Measurements from ENCODE around the gene CRACR2A.
A peak's percentile ranks its signal among the peaks of the same experiment; 100 is the strongest.

The CRACR2A gene, protein sequence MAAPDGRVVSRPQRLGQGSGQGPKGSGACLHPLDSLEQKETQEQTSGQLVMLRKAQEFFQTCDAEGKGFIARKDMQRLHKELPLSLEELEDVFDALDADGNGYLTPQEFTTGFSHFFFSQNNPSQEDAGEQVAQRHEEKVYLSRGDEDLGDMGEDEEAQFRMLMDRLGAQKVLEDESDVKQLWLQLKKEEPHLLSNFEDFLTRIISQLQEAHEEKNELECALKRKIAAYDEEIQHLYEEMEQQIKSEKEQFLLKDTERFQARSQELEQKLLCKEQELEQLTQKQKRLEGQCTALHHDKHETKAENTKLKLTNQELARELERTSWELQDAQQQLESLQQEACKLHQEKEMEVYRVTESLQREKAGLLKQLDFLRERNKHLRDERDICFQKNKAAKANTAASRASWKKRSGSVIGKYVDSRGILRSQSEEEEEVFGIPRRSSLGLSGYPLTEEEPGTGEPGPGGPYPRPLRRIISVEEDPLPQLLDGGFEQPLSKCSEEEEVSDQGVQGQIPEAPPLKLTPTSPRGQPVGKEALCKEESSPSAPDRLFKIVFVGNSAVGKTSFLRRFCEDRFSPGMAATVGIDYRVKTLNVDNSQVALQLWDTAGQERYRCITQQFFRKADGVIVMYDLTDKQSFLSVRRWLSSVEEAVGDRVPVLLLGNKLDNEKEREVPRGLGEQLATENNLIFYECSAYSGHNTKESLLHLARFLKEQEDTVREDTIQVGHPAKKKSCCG

DNA sequence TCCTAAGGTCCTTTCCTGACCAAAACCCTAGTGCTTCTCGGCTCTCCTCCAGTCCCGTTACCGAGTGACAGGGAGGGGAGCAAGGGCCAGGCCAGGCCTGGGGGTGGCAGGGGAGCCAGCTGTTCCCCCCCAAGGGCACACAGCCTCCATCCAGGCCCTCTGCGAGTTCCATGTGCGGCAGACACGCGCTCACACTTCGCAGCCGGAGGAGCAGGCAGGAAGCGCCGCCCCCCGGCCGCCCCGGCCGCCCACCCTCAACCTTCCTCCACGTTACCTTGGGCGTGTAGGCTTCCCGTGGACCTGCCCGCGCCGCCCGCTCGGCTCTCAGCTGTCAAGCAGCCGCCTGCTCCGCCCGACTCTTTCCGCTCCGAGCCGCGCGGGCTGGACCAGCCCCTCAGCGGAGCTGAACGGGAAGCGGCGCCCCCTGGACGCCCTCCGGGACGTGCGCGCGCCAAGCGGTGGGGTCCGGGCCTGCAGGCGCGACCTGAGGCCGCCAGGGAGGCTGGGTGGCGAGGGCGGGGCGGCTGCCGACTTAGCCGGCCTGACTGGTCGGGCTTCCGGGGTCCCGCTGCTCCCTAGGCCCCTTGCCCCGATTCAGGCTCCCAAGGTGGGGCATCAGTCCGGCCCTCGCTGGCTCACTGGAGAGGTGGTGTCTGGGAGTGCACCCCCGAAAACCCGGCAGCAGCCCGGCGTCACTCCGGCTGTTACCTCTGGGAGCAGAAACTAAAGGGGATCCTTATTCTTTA, at the start of gene CRACR2A:
CRACR2A (minus strand) TSS at position 369 of the 746 bp plus-strand sequence. CDS start 56,110 bp downstream, outside the sequence.
- peak; percentile 85 for DNase-seq

DNA sequence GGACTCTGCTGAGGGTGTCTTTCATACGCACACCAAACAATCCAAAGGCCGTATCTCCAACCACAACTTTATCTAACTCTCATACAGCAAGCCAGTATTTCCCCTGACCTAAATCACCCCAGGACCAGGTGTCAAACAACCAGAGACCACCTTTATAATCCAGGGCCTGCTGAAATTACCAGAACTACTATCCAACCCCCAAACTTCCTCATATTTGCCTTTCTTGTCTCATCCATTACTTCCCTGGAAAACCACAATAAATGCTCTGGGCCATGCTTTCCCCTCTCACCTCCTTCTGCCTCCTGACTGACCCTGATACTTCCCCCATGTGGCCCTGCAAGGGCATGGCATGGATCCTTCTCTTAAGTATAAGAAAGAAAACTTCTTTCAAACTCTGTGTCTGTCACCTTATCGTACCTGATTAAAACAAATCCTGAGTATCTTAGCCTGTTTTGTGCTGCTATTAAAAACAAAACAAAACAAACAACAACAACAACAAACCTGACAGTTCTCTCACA, 44.7 kb upstream of the CRACR2A start:
- no peak for DNase-seq

DNA sequence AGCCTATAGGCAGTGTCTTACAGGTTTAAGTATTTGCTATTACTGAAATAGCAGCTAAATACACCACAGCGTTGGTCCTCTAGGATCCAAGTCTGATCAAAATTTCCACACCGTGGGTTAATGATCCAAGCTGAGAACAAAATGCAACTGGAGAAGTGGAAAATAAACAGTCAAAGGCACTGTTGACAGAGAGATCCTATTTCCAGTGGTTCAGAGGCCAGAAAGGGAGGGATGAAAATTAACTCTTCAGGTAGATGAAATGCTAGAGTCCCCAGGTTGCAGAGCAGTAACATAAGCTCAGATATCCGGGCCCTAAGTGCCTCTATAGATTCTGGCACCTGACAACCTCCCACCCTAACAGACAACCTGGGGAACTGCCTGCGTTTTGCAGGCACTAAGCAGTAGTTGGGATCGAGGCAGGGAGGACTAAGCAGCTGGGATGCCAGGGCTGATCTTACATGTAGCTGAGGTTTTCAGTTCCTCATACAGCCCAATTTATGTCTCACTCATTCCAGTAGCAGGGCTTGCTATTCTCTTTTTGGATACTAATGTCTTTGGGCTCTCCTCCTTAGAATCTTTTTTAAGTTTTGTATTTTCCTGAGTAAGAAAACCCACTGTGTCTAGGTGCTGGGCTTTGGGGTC, 42.7 kb upstream of the CRACR2A start:
- no peak for DNase-seq

DNA sequence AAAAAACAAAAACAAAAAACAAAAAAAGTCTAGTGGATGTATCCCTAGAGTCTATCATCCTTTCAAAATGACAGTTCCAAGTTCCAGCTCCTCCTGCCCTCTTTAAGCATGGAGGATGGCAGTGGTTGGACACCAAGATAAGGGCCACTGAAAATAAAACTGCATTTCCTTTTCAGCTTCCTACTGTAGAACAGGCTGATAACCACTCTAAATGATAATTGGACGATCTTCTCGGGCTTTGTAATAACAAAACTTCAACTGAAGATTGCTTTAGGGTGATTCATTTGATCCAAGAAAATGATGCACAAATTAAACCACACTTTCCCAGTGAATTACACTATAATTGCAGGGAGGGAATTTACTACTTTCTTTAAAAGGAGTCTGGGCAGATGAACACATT, 42.2 kb upstream of the CRACR2A start:
- DNase-seq = no peak

DNA sequence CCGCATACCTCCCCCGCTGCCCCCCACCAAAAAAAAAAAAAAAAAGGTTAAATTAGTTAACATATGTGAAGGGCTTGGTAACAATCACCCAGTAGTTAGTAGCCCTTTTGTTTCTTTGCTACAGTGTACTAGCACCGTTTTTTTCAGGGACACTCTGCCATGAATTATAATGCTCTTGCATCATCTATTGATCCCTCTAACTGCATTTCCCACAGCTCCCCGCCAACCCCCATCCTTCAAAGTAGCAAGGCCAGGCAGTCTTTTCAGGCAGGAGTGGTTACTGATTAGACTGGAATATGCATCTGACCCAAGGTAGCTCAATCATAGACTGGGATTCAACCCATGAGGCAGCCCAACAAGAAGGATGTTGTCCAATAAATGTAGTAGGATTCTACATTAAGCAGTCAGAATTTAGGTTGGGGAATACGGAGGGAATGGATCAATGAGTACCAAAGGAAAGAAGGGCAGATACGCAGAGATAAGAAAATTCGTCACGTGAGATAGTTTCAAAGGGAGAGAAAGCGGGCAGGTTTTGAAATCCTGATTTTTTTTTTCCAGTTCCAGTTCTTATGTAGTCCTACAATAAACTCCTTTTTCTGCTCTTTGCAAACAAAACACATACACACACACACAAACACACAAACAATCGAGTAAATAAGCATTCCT, 39.8 kb upstream of the CRACR2A start:
- DNase-seq = no peak

DNA sequence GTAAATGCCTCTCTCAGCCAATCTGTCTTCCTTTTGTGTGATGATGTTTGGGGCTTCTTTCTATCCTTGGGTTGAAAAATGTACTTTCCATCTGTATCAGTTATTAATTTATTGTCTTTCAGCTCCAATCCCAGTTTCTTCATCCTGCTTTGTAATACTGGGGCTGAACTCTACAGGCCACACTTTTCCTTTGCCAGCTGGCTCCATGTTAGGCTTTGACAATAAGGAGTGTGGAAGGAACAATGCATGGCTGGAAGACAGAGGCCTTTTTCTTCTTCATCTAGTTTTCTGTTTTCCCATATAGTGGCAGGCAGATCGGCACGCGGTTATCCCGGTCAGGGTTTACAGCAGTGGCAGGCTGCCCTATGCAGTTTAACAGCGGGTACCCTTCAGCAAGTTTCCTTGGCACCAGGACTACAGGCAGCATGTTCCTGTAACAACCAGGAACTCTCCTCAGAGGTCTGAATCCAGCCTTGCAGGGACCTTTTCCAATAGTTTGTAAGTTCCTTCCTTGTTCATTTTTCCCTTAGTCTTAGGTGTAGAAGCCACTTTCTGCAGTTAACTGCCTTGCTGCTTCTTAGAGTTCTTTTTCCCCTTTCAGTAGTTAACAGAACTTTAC, 38.5 kb upstream of the CRACR2A start:
- no peak for DNase-seq

DNA sequence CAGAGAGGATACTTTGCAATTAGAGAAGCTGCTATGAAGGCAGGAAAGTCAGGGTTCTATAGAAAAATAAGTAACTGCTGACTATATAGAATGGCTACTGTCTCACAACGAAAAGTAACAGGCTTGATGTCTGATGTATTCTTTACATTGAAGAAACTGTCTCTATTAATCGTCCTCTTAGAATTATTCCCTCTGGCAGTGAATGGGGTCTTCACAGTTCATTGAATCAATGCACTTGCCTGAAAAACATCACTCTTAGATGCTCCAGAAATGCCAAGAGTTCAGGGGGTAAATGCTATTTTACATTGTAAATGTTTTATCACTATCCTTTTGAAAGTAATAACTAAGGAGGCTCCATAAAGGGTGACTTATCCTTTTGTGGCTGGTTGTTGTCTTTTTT, 37.7 kb upstream of the CRACR2A start:
- no peak for DNase-seq

DNA sequence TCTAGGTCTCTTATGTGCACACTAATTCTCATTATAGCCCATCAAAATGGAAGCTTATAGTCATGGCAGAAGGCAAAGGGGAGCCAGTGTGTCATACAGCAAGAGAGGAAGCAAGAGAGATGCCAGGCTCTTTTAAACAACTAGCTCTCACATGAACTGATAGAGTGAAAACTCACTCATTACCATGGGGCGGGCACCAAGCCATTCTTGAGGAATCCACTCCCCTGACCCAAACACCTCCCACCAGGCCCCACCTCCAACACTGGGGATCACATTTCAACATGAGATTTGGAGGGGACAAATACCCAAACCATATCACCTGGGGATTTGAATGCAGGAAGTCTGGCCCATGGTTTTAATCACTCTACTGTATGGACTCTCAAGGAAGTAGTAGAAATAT, 36.9 kb upstream of the CRACR2A start:
- no peak for DNase-seq

DNA sequence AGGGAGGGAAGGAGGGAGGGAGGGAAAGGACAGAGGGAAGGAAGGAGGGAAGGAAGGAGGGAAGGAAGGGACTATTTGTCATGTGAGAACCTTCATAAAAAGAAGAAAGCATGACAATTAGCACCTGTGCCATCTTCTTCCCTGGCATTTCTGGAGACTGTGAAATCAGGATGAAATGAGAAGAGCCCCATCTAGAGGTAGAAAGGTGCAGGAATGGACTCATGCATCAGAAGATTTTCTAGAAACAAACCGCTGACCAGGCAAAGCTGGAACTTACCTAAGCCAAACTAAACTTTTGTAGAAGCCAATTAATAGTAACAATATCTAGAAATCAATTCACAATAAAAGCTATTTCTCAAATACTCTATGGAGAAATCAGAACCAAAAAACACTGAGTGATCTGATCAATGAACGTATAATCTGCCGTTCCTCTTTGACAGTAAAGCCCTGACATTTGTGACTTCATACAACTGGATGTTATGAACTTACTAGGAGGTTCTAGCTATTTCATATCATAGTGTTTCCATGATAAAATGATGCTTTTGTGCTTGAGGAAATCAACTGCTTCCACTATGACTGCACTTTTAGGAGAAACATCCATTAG, 24.4 kb upstream of the CRACR2A start:
- no peak for DNase-seq

DNA sequence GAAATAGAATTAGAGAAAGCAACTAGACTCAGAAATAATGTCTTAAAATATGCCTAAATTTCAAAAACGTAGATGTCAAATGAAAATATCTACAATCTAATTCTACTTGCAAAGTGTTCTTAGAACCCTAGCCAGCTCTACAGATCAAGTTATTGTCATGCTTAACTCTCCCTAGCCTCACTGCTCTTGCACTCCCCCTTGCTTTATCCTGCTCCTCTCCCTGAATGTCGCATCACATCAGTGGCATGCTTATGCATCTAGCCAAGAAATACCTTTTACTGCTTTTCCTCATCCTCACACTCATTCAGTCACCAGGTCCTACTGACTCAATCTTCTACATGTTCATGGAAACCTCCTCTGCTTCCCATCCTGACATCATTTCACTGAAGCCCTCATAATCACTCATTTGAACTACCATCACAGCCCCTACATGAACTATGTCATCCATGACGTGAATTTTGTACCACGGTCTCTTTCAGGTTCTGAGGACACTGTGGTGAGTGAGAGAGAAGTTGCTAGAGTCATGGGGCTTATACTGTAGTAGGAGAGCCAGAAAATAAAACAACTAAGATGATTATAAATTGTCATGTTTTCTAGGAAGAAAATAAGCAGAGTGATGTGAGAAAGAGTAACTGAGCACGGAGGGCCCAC, 22.6 kb upstream of the CRACR2A start:
- DNase-seq = no peak

DNA sequence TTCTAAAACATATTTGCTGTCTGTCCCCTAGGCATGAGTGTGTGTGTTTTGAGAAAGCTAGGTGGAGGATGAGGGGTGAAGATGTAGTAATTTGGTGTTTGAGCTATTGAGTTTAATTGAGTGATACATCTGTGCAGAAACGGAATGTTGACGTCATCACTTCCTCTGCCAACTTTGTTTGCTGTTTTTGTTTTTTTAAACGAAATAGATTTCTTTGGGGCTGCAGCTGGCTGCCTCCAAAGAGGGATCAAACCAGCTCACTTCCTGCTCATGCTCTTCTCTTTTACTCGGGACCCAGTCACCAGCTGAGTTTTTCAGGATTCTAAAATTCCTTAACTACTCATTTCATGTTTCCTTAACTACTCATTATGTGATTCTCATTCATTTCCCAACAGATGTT, 19.5 kb upstream of the CRACR2A start:
- no peak for DNase-seq

DNA sequence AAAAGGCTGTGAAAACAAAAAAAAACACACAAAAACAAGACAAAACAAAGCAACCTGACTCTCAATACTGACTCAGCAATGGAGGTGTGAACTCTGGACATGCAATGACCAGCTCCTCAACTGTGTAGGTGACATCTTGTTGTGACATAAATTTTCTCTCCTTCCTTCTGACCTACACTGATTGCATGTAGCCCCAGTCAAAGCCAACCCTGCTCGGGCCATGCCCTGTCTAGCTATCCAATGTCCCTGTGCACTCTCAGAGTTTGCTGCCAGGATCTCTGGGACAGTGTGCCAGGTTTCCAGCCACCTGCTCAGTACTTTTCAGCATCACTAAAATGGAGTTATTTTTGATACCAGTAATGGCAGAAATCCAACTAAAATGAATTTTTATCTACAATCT, 18.9 kb upstream of the CRACR2A start:
- DNase-seq = no peak

DNA sequence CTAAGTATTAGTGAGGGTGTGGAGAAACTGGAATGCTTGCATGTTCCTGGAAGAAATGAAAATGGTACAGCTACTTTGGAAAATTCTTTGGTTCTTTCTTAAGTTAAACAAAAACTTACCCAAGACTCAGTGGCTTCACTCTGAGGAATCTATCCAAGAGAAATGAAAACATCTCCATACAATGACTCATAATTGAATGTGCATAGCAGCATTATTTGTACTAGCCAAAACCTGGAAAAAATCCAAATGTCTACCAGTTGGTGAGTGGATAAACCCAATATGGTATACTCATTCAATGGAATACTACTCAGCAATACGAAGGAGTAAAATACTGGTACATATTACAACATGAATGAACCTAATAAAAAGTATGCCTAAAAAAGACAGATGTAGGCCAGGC, 18.0 kb upstream of the CRACR2A start:
- no peak for DNase-seq

DNA sequence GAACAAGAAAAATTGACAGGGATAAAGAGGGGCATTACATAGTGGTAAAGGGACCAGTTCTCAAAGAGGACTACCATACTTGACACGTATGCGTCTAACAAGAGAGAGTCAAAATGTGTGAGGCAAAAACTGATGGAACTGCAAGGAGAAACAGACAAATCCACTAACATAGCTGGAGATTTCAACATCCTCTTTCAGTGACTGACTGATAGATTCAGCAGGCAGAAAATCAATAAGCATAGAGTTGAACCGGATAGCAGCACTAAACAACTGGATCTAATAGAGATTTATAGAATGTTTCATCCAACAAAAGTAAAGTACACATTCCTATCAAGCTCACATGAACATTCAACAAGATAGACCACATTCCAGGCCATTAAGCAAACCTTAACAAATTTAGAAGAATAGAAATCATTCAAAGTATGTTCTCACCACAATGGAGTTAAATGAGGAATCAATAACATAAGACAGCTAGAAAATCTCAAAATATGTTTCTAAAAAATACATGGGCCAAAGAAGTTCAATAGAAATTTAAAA, 16.1 kb upstream of the CRACR2A start:
- no peak for DNase-seq

DNA sequence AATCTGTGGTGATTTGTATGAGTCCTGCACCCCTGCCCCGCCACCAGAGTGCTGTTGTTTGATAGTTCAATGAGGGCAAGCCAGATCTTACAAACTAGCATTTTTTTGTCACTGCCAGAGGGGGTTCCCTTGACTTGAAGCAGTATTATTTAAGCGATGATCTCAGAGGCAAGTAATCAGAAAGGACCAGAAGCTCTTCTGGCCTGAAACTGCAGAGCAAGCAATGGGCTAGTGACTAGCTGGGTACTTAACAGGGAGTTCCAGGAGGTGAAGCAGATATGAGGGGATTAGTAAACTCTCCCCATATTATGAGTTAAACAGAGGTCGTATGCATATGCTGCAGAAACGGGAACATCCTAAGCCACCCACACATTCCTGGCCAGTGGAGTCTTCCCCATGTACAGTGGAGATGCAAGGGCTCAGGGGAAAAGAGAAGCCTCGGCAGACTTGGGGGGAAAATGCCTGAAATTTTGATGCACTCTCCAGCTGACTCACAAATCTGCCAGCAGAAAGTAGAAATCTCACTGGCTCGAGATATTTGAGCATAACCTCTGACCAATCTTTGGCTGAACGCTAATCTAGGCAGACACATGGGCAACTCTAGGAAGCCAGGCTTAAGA, 8.3 kb upstream of the CRACR2A start:
- DNase-seq = no peak

DNA sequence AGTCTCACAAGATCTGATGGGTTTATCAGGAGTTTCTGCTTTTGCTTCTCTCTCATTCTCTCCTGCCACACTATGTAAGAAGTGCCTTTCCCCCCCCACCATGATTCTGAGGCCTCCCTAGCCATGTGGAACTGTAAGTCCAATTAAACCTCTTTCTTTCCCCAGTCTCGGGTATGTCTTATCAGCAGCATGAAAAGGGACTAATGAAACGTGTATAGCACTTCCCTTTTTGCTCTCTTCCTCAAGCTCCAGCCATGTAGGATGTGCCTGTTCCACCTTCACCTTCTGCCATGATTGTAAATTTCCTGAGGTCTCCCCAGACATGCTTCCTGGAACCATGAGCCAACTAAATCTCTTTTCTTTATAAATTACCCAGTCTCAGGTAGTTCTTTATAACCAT, 7.0 kb upstream of the CRACR2A start:
- DNase-seq = no peak

DNA sequence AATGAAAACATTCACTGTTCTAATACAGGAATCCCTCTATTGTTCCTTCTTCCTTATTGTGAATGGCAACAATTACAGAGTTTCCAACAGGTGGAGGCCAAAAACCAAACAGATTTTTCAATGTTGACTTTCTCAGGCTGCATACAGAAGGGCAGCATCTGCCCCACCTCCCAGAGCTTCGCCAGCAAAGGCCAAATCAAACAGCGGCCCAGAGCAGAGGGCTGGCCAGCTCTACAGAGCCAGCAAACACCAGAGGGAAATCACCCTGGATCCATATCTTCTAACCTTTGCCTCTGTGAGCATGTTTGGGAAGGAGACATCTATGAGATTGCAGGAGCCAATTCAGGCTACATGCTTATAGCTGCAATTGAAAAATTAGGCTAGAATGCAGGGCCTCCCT, 4.4 kb upstream of the CRACR2A start:
- DNase-seq = no peak

DNA sequence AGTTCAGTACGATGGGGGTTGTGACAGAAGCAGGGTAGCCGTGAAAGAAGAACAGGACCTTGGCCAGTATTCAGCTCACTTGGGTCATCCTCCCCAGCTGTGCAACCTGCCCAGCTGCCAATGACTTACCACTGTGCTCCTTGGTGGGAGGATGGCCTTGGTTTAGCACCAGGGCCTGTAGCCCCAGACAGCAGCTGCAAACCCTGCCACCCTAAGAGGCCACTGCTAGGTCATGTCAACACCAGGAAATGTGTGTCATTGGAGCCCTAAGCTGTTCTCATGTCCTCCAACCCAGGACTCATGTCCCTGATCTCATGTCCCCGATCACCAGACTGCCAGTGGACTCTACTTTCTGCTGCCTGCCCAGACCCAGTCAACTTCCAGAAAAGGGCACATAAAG, 3.0 kb upstream of the CRACR2A start:
- no peak for DNase-seq

DNA sequence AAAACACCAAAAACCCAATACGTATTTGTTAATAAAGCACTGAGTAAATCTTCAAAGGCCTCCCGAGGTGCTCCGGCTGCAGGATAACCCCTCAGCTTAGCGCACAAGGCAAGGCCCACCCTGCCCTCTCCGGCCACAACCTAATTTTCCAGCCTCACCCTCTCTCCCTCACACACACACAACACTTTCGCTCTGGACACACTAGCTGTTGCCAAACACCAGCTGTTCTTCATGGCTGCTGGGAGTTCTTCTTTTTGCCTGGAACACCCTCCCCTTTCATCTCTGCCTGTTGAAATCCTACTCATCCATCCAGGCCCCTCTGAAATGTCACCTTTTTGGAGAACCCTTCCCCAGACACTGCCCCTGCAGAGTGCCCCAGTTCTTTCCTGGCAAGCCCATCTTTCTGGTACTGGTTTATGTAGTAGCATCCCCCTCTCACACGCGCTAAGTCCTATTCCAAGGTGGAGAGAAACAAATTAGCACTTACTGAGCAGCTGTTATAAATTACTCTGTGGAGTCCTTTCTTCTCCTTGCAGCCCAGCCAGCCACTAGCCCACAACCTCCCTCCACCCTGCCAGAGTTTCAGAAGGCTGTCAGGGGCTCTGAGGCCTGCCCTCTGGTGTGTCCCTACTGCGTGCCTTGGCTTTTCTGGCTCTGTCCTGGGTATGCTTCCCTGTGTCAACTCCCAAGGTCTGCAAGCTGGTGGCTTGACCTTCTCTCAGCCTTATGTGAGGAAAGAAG, 805 bp upstream of the CRACR2A start:
- DNase-seq = no peak

Data from stimulated activated CD4-positive, alpha-beta T cell treated with anti-CD3 and anti-CD28 coated beads, Interleukin-4, amount 100 ng/mL, for 1 hour (primary cell).